Neural cell (in vitro differentiated cells): ENCODE data around the gene BAAT. TPM values are rescaled to one million over a fixed set of nuclear protein-coding genes. Genes with fewer than 3 reads are reported as not detected.

Experiments used
- H2AFZ ChIP-seq: fragments of 200-600, 300-800 bp; sonication (generic), shearing (Covaris generic); 2 replicates; pipeline ENCODE4 v1.6.0; 2014; ENCODE audit warnings: low read depth, mild to moderate bottlenecking, antibody characterized with exemption, low read length, moderate library complexity
- H3F3A ChIP-seq: fragments of 200-600 bp; shearing (Covaris generic); 2 replicates; pipeline ENCODE4 v1.6.1; 2016; ENCODE audit warnings: mild to moderate bottlenecking, moderate library complexity, mixed read lengths, antibody characterized with exemption, low read length; ENCODE audit not compliant: insufficient read depth, poor library complexity, severe bottlenecking
- H3K27ac ChIP-seq: fragments of 200-600, 300-800 bp; sonication (generic), shearing (Covaris generic); 2 replicates; pipeline ENCODE4 v1.5.1; 2014; ENCODE audit warnings: mild to moderate bottlenecking, low read length, moderate library complexity
- H3K27me3 ChIP-seq: fragments of 300-800, 200-600 bp; sonication (generic), shearing (Covaris generic); 2 replicates; pipeline ENCODE4 v1.6.0; 2014; ENCODE audit warnings: mild to moderate bottlenecking, low read depth, low read length, moderate library complexity; ENCODE audit not compliant: insufficient read depth
- H3K36me3 ChIP-seq: fragments of 300-800, 200-600 bp; sonication (generic), shearing (Covaris generic); 2 replicates; pipeline ENCODE4 v1.5.1; 2014; ENCODE audit warnings: mild to moderate bottlenecking, antibody characterized with exemption, low read length, moderate library complexity; ENCODE audit not compliant: insufficient read depth
- H3K4me2 ChIP-seq: fragments of 300-800, 200-600 bp; sonication (generic), shearing (Covaris generic); 2 replicates; pipeline ENCODE4 v1.6.0; 2014; ENCODE audit warnings: mild to moderate bottlenecking, low read length
- H3K4me3 ChIP-seq: fragments of 300-800, 200-600 bp; sonication (generic), shearing (Covaris generic); 2 replicates; pipeline ENCODE4 v1.5.1; 2014; ENCODE audit warnings: mild to moderate bottlenecking, low read length, moderate library complexity
- H3K79me2 ChIP-seq: fragments of 200-600 bp; shearing (Covaris generic); replicated peaks from 2 replicates; pipeline ENCODE4 v1.6.0; 2014; ENCODE audit warnings: mild to moderate bottlenecking, low read length, moderate library complexity; ENCODE audit not compliant: insufficient read depth
- H3K9ac ChIP-seq: fragments of 300-800, 200-600 bp; sonication (generic), shearing (Covaris generic); 2 replicates; pipeline ENCODE4 v1.6.1; 2016; ENCODE audit warnings: mild to moderate bottlenecking, low read length, mixed read lengths
- H3K9me2 ChIP-seq: fragments of 200-600 bp; shearing (Covaris generic); 2 replicates; pipeline ENCODE4 v1.6.1; 2016; ENCODE audit warnings: mild to moderate bottlenecking, low read length, mixed read lengths; ENCODE audit not compliant: insufficient read depth
- H3K9me3 ChIP-seq: fragments of 200-600, 300-800 bp; sonication (generic), shearing (Covaris generic); 2 replicates; pipeline ENCODE4 v1.6.1; 2016; ENCODE audit warnings: mild to moderate bottlenecking, mixed run types, low read length, moderate library complexity, mixed read lengths
- H4K20me1 ChIP-seq: fragments of 200-600 bp; shearing (Covaris generic); 2 replicates; pipeline ENCODE4 v1.6.1; 2016; ENCODE audit warnings: mild to moderate bottlenecking, mixed run types; ENCODE audit not compliant: insufficient read depth
- CTCF ChIP-seq: fragments of 450-650 bp; IDR thresholded peaks from 2 replicates; pipeline ENCODE4 v1.5.1; 2014; ENCODE audit warnings: antibody characterized with exemption, mild to moderate bottlenecking, moderate library complexity; ENCODE audit not compliant: poor library complexity, severe bottlenecking
- EP300 ChIP-seq: fragments of 450-650 bp; conservative IDR thresholded peaks from 2 replicates; pipeline ENCODE4 v1.6.1; 2014; ENCODE audit warnings: antibody characterized with exemption, mild to moderate bottlenecking, moderate library complexity; ENCODE audit not compliant: poor library complexity, severe bottlenecking
- EZH2 ChIP-seq: fragments of 200-600, 300-800 bp; shearing (Covaris generic), sonication (generic); IDR thresholded peaks from 2 replicates; pipeline ENCODE4 v1.6.1; 2014; ENCODE audit warnings: antibody characterized with exemption, low read length, borderline replicate concordance, mild to moderate bottlenecking; ENCODE audit not compliant: insufficient read depth, poor library complexity, severe bottlenecking
- MXI1 ChIP-seq: fragments of 450-650 bp; conservative IDR thresholded peaks from 2 replicates; pipeline ENCODE4 v1.6.1; 2014; ENCODE audit warnings: antibody characterized with exemption, mild to moderate bottlenecking; ENCODE audit not compliant: poor library complexity, severe bottlenecking
- POLR2AphosphoS5 ChIP-seq: IDR thresholded peaks from 2 replicates; pipeline ENCODE4 v1.6.1; 2012
- RAD21 ChIP-seq: fragments of 450-650 bp; conservative IDR thresholded peaks from 2 replicates; pipeline ENCODE4 v1.6.1; 2014; ENCODE audit warnings: antibody characterized with exemption, mild to moderate bottlenecking, moderate library complexity
- SMC3 ChIP-seq: fragments of 450-650 bp; conservative IDR thresholded peaks from 2 replicates; pipeline ENCODE4 v1.6.1; 2014; ENCODE audit warnings: antibody characterized with exemption, mild to moderate bottlenecking, moderate library complexity; ENCODE audit not compliant: poor library complexity
- polyA plus RNA-seq: library from polyadenylated mRNA; depleted of rRNA; stranded (reverse); fragments of >200 nt; gene quantifications from 2 replicates; pipeline ENCODE4 v1.2.3, GENCODE V29; 2014
- TF ChIP-seq, protein P1 (sequence below): IDR thresholded peaks from 2 replicates; pipeline ENCODE4 v1.6.1; 2012; ENCODE audit warnings: borderline replicate concordance

BAAT gene
- polyA plus RNA-seq, 1 donor from 2014 or later: 0.61 TPM

DNA sequence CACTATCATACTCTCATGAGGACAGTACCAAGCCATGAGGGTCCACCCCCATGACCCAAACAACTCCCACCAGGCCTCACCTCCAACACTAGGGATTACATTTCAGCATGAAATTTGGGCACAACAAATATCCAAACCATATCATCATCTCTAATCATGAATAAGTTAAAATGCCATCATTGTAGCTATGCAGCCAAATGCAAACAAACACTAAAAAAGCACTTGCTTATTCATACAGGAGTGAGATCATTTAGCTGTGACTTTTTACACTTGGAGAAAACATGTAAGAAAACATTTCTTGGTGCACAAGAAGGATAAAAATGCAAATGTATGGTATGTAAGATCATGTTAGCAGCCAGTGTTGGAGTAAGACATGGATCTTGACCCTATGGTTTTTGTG lies 24.2 kb downstream of the BAAT start:
- Histone ChIP-seq H3K9me3 (no peaks in the 10 kb centered on the region), H4K20me1 (no peaks in the 10 kb centered on the region)
- TF ChIP-seq EP300 (no peak), EZH2 (no peak), POLR2AphosphoS5 (no peak), SMC3 (no peak), RAD21 (no peak)
- TF ChIP-seq, protein P1, sequence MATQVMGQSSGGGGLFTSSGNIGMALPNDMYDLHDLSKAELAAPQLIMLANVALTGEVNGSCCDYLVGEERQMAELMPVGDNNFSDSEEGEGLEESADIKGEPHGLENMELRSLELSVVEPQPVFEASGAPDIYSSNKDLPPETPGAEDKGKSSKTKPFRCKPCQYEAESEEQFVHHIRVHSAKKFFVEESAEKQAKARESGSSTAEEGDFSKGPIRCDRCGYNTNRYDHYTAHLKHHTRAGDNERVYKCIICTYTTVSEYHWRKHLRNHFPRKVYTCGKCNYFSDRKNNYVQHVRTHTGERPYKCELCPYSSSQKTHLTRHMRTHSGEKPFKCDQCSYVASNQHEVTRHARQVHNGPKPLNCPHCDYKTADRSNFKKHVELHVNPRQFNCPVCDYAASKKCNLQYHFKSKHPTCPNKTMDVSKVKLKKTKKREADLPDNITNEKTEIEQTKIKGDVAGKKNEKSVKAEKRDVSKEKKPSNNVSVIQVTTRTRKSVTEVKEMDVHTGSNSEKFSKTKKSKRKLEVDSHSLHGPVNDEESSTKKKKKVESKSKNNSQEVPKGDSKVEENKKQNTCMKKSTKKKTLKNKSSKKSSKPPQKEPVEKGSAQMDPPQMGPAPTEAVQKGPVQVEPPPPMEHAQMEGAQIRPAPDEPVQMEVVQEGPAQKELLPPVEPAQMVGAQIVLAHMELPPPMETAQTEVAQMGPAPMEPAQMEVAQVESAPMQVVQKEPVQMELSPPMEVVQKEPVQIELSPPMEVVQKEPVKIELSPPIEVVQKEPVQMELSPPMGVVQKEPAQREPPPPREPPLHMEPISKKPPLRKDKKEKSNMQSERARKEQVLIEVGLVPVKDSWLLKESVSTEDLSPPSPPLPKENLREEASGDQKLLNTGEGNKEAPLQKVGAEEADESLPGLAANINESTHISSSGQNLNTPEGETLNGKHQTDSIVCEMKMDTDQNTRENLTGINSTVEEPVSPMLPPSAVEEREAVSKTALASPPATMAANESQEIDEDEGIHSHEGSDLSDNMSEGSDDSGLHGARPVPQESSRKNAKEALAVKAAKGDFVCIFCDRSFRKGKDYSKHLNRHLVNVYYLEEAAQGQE: no peak

DNA sequence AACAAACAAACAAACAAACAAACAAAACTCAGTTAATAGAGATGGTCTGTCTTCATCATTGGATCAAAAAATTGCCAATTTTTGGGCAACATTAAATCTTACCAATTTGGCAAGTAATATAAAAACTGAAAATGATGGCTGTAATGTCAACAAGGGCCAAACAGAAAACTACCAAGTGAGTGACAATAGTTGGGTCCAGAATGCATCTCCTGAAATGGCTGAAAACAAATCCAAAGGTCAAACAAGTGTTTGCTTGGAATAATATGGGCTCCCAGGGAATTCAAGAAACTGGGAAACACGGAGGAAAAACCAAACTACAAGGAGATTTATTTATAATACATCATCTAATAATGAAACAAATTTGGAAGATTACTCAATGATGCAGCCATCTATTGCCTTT lies 25.1 kb downstream of the BAAT start:
- Histone ChIP-seq H3K4me3 (no peak overlapping the region), H3K27me3 (no peaks in the 10 kb centered on the region), H3K79me2 (no peaks in the 10 kb centered on the region)

More for the DNA sequence above, 24.2 kb downstream of the BAAT start:
- H3K27me3 ChIP-seq: no peaks in the 10 kb centered on the region
- no peaks in the 10 kb centered on the region for H3F3A ChIP-seq
- H3K27ac ChIP-seq: no peak overlapping the region
- H3K36me3 ChIP-seq: no peaks in the 10 kb centered on the region
- H3K4me3 ChIP-seq: no peak overlapping the region
- H3K79me2 ChIP-seq: no peaks in the 10 kb centered on the region
- no peak overlapping the region for H3K4me2 ChIP-seq
- H3K9ac ChIP-seq: no peak overlapping the region
- H2AFZ ChIP-seq: no peak overlapping the region
- H3K9me2 ChIP-seq: no peaks in the 10 kb centered on the region

More for the DNA sequence above, 25.1 kb downstream of the BAAT start:
- H3K4me2 ChIP-seq: no peak overlapping the region
- H3F3A ChIP-seq: no peaks in the 10 kb centered on the region
- H2AFZ ChIP-seq: no peak overlapping the region
- TF ChIP-seq MXI1: no peak
- no peak for TF ChIP-seq CTCF
- TF ChIP-seq RAD21: no peak
- TF ChIP-seq POLR2AphosphoS5: no peak
- no peak for TF ChIP-seq EP300
- TF ChIP-seq SMC3: no peak
- H3K9ac ChIP-seq: no peak overlapping the region
- H3K36me3 ChIP-seq: no peaks in the 10 kb centered on the region
- no peak overlapping the region for H3K27ac ChIP-seq
- no peaks in the 10 kb centered on the region for H3K9me2 ChIP-seq
- H4K20me1 ChIP-seq: no peaks in the 10 kb centered on the region
- H3K9me3 ChIP-seq: no peaks in the 10 kb centered on the region
